Activated naive CD8-positive, alpha-beta T cell treated with anti-CD3 and anti-CD28 coated beads, Interleukin-2, amount 50 U/mL, for 16 hours (primary cell): ENCODE results near the gene NBPF3.
"Not testable (repeated sequence)": the region's sequence is repeated elsewhere in the genome, so short reads cannot be mapped to it uniquely, and the experiment has no call there.

ENCODE experiments used
- DNase-seq: peaks from one replicate; pipeline ENCODE4 v3.0.0-alpha.2; 2020; ENCODE audit warnings: low read depth, low spot score

Gene NBPF3

GRCh38 chr1:21438646-21439312, 1.2 kb upstream of the NBPF3 start:
- not testable (repeated sequence) for DNase-seq

DNA sequence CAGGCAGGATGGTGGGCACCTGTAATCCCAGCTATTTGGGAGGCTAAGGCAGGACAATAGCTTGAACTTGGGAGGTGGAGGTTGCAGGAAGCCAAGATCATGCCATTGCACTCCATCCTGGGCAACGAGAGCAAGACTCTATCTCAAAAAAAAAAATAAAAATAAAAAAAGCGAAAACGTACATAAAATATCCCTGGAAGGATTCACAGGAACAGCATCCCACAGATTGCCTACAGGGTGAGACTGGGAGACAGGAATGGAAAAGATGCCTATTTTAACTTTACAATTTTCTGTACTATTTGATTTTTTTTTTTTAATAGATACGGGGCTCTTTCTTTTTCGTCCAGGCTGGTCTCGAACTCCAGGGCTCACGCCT, 604 bp upstream of the NBPF3 start:
- DNase-seq: no peak

GRCh38 chr1:21440630-21441125, 741 bp downstream of the NBPF3 start:
- DNase-seq: not testable (repeated sequence)

DNA sequence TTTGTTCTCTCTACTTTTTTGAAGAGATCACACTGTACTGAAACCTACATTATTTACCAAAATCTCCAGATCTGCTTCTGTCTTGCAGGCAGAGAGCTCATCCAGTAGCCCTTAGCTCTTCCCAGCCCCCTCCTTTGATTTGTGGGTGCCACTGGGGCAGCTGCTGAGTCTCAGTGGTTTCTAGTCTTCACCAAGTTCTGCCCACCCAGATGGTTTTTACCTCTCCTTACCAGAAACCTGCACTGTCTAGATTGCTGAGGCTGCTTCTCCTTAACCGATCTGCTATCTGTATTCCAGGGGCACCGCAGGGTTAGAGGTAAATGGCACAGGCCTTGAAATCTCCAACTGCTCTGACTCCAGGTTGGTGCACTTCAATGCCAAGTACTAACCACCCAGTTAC, 6.7 kb downstream of the NBPF3 start:
- DNase-seq: not testable (repeated sequence)

DNA sequence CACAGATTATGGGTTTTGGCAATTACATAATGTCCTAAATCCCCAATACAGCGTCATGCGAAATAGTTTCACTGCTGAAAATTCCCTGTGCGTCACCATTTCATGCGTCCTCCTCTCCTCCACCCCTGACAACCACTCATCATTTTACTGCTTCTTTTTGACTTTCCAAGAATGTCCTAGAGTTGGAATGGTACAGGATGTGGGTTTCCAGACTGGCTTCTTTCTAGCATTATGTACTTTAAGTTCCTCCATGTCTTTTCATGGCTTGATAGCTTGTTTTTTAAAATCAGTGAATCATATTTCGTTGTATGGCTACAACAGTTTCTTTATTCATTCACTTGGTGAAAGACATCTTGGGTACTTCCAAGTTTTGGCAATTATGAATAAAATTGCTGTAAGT, 7.4 kb downstream of the NBPF3 start:
- no peak for DNase-seq

DNA sequence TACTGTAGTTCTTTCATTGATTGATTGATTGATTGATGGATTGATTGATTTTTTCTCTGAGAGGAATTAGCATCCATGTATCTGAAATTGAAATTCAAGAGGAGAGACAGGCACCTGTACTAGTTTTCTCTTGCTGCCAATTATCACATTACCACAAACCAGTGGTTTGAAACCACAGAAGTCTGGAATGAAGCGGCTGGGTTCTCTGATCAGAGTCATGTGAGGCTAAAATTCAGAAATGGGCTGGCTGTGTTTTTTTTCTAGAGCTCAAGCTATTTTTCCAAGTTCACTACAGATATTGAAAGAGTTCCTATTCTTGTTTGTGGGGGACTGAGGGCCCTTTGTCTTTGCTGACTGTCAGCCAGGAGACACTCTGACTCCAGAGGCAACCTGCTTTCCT, 10.0 kb downstream of the NBPF3 start:
- no peak for DNase-seq

GRCh38 chr1:21451212-21451611, 11.3 kb downstream of the NBPF3 start:
- no peak for DNase-seq

GRCh38 chr1:21451981-21452411, 12.1 kb downstream of the NBPF3 start:
- DNase-seq: no peak

DNA sequence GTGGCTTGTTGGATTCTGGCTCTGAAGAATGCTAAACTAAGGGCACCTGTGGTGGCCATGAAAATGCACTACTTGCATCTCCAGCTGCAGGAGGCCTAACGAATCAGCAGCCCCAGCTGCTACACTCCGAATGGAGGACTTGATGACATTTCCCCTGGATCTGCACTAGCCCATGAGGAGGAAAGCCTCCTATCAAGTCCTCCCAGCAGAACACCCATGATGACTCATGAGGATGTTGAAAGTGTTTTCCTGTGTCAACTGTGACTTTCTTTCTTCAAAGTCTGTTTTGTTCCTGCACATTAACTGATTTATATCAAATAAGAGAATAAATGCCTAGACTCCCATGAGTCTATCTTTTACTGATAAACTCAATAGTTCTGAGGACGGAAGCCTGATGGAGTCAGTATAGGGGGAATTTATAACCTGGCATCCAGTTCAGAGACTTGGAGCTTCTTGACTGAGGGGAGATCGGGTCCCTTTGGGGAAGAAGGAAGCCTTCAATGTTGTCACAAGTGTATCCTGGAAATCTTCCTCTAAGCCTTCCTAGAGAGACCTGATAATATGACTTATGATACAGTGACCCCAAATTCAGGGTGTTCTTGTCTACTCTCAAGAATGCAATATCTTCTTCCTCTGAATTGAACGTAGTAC, 14.2 kb downstream of the NBPF3 start:
- not testable (repeated sequence) for DNase-seq

GRCh38 chr1:21454904-21455303, 15.0 kb downstream of the NBPF3 start:
- DNase-seq: not testable (repeated sequence)

GRCh38 chr1:21457654-21458053, 17.7 kb downstream of the NBPF3 start:
- no peak for DNase-seq

- DNase-seq: not testable (repeated sequence)
Measured at GRCh38 chr1:21465127-21465526, 25.2 kb downstream of the NBPF3 start.

GRCh38 chr1:21467946-21468345, 28.0 kb downstream of the NBPF3 start:
- DNase-seq: not testable (repeated sequence)

DNA sequence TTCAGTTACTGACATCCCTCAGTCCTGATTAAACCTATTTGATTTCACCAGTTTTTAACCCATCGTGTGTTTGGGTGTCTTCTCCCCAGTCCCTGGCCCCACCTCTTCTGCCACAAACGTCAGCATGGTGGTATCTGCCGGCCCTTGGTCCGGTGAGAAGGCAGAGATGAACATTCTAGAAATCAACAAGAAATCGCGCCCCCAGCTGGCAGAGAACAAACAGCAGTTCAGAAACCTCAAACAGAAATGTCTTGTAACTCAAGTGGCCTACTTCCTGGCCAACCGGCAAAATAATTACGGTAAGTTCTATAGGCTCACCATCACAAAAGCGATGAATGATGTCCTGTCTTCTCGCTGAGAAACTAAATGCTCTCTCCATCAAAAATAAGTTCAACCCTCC, 28.7 kb downstream of the NBPF3 start:
- no peak for DNase-seq

DNA sequence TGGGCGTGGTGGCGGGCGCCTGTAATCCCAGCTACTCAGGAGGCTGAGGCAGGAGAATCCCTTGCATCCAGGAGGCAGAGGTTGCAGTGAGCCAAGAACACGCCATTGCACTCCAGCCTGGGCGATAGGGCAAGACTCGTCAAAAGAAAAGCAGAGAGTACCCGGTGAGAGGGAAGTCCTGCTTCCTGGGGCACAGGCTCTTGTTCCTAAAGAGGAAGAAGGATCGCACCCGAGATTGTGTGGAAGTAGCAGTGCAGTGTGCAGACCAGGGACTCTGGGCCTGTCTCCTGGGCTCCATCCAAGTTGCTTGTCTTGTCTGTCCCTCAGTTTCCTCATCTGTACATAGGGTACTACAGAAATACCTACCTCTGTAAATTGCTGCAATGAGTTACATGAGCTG, 29.6 kb downstream of the NBPF3 start:
- DNase-seq: no peak

DNA sequence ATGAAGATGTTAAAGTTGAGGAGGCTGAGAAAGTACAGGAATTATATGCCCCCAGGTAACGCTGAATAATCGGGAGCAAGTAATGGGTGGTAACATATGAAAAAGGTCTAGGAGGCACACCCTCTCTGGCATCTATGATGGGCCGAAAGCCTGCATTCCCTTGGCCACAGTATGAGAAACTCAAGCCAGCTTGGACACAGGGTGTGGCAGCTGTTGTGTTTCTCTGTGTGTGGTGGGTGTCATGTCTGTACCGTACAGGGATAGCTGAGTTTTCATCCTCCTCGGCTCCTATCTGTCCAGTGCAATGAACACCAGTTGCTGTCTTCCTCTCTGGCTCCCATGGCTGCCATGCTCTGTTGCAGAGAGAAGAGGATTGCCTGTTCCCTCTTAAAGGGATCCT, 32.9 kb downstream of the NBPF3 start:
- no peak for DNase-seq

- no peak for DNase-seq
Measured at GRCh38 chr1:21478356-21478755, 38.4 kb downstream of the NBPF3 start.

DNA sequence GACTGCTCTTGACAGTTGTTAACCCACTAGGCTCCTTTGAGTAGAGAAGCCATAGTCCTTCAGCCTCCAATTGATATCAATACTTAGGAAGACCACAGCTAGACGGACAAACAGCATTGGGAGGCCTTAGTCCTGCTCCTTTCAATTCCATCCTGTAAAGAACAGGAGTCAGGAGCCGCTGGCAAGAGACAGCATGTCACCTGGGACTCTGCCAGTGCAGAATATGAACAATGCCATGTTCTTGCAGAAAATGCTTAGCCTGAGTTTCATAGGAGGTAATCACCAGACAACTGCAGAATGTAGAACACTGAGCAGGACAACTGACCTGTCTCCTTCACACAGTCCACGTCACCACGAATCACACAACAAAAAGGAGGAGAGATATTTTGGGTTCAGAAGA, 43.9 kb downstream of the NBPF3 start:
- not testable (repeated sequence) for DNase-seq

DNA sequence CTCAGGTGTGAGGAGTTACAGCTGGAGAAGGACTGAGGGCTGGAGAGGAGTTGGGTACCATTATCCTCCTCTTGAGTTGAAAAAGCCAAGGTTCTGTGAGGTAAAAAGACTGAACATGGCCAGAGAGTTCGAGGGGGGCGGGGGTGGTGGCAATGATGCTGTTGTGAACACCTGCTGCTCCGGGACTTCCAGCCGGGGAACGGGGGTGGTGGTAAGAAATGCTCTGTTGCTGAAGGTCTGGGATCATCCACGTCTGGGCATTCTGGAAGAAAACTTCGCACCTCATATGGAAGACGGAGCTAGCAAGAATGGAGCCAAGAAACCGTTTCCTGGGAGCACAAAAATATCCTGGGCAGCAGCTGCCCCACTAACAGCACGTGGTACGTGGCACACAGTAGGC, 49.2 kb downstream of the NBPF3 start:
- no peak for DNase-seq

DNA sequence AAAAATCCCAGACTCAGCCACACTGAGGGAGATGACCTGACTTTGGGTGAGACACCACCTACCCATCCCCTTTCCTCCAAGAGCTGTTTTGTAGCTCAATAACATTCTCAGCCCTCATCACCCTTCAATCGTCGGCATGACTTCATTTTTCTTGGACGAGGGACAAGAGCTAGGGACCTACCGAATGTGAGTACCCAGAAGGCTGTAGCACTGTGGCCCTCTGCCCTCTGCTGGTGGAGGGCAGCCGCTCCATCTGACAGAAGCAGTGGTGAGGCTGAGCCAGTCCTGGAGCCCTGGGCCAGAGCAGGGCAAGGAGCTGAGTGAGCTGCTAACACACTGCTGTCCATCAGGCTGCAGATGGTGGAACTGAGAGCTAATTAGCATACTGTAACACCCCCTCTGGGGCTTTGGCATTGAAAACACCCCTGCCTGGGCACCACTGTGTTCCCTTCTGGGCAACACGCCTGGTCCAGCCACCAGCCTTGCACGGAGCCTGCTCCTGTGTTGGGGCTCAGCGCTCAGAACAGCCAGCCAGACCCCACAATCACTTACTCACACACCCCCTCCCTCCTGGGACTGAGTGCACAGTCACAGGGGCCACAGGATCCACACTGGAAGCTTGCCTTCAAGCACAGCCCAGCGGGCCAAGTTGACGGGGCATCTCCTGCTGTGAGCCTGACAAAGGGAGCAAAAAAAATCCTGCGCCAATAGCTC, 51.0 kb downstream of the NBPF3 start:
- no peak for DNase-seq

- DNase-seq: no peak
Measured at GRCh38 chr1:21491488-21492355, 51.8 kb downstream of the NBPF3 start.

DNA sequence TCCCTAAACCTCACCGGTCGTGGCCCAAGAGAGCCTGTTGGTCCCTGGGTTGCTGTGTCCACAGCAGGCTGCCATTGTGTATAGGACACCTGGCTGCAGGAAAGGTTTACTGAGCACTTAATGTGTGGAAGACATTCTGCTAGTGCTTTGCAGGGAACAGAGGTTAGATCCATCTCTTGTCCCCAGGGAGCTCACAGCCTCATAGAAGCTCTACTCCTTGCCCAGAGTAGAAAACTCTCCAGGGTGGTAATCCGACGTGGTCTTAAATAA, 52.4 kb downstream of the NBPF3 start:
- no peak for DNase-seq
